H1 (cell line): ENCODE data around the gene SLC4A1AP. TPM values are rescaled to one million over a fixed set of nuclear protein-coding genes. Genes with fewer than 3 reads are reported as not detected.
"Not testable (repeated sequence)": the region's sequence is repeated elsewhere in the genome, so short reads cannot be mapped to it uniquely, and the experiment has no call there.

ENCODE experiments used
- CTCF ChIA-PET: fragments of 300-600 bp; sonication (Branson Sonifier 250); formaldehyde crosslinking; loops from one replicate; lab custom pipeline; 2021; ENCODE audit not compliant: partially characterized antibody; lab: Charles Lee
- POLR2A ChIA-PET: fragments of 300-600 bp; sonication (Branson Sonifier 250); formaldehyde crosslinking; loops from one replicate; lab custom pipeline; 2021; ENCODE audit warnings: inconsistent platforms; ENCODE audit not compliant: partially characterized antibody; lab: Charles Lee
- DNase-seq, 2 experiments: peaks; one replicate each; pipeline versions ENCODE4 v3.0.0 to v3.0.0-alpha.2; 2010 to 2022; ENCODE audit warnings: low spot score in 2 of 2, low read depth in 1 of 2, mixed read lengths in 1 of 2
- FAIRE-seq: peaks from 2 replicates; lab custom pipeline; 2011; peaks lifted over from hg19 to GRCh38; lab: Jason Lieb, UNC
- H2AFZ ChIP-seq: 2 replicates; pipeline ENCODE4 v1.8.1; 2012; ENCODE audit warnings: low read length, inconsistent platforms
- H2AK5ac ChIP-seq: 2 replicates; pipeline ENCODE4 v1.6.1; 2013; ENCODE audit warnings: low read depth, low read length
- H2BK120ac ChIP-seq: replicated peaks from 2 replicates; pipeline ENCODE3; 2013; ENCODE audit warnings: low read depth, low read length, inconsistent platforms
- H2BK12ac ChIP-seq: 2 replicates; pipeline ENCODE4 v1.6.1; 2013; ENCODE audit warnings: low read depth, low read length
- H2BK15ac ChIP-seq: 2 replicates; pipeline ENCODE4 v1.6.1; 2013; ENCODE audit warnings: low read length
- H2BK20ac ChIP-seq: 2 replicates; pipeline ENCODE4 v1.6.1; 2013; ENCODE audit warnings: low read length
- H2BK5ac ChIP-seq: 2 replicates; pipeline ENCODE4 v1.6.1; 2013; ENCODE audit warnings: low read depth, low read length
- H3K14ac ChIP-seq: 2 replicates; pipeline ENCODE4 v1.6.1; 2013; ENCODE audit warnings: inconsistent platforms; ENCODE audit not compliant: insufficient read length
- H3K18ac ChIP-seq: 2 replicates; pipeline ENCODE4 v1.6.1; 2013; ENCODE audit warnings: low read length; ENCODE audit errors: extremely low read depth
- H3K23ac ChIP-seq: 2 replicates; pipeline ENCODE4 v1.6.1; 2013; ENCODE audit warnings: inconsistent platforms; ENCODE audit not compliant: insufficient read length
- H3K23me2 ChIP-seq: 2 replicates; pipeline ENCODE4 v1.6.1; 2013; ENCODE audit warnings: low read depth, low read length
- H3K27ac ChIP-seq: 2 replicates; pipeline ENCODE4 v1.6.1; 2011; ENCODE audit warnings: low read depth, low read length, inconsistent platforms
- H3K27me3 ChIP-seq, 4 experiments: replicated peaks in 1 of 4; 1 replicate in 1 of 4; 2 replicates in 3 of 4; pipeline versions ENCODE4 v1.6.1 to v1.8.1; 2011 to 2013; ENCODE audit warnings: low read length in 3 of 4, mild to moderate bottlenecking in 3 of 4, inconsistent platforms in 2 of 4, mixed read lengths in 2 of 4, moderate library complexity in 1 of 4; ENCODE audit not compliant: control insufficient read depth in 3 of 4, insufficient read depth in 3 of 4; ENCODE audit errors: extremely low read depth in 1 of 4
- H3K36me3 ChIP-seq, 4 experiments: 2 replicates each; pipeline versions ENCODE4 v1.6.1 to v1.8.1; 2011 to 2013; ENCODE audit warnings: mild to moderate bottlenecking in 4 of 4, low read length in 3 of 4, moderate library complexity in 2 of 4, control low read depth in 1 of 4, inconsistent platforms in 1 of 4; ENCODE audit not compliant: insufficient read depth in 4 of 4, control insufficient read depth in 2 of 4
- H3K4ac ChIP-seq: replicated peaks from 2 replicates; pipeline ENCODE3; 2013; ENCODE audit warnings: low read length, low read depth, mixed read lengths, inconsistent platforms; ENCODE audit not compliant: insufficient read length
- H3K4me1 ChIP-seq, 4 experiments: replicated peaks in 1 of 4; 1 replicate in 1 of 4; 2 replicates in 3 of 4; pipeline versions ENCODE4 v1.6.1 to v1.8.1; 2011 to 2013; ENCODE audit warnings: low read length in 3 of 4, inconsistent platforms in 2 of 4, mixed read lengths in 1 of 4; ENCODE audit not compliant: insufficient read depth in 4 of 4, control insufficient read depth in 3 of 4
- H3K4me2 ChIP-seq, 2 experiments: 2 replicates each; pipeline versions ENCODE4 v1.6.1 to v1.8.1; 2011 to 2013; ENCODE audit warnings: low read depth in 2 of 2, low read length in 2 of 2, control low read depth in 1 of 2, inconsistent platforms in 1 of 2, mild to moderate bottlenecking in 1 of 2; ENCODE audit not compliant: insufficient read depth in 1 of 2
- H3K4me3 ChIP-seq, 4 experiments: fragments of 200-600, 300-600 bp in 1 of 4; sonication (generic), shearing (Covaris generic), sonication (Bioruptor Twin) in 1 of 4; 2 replicates each; pipeline versions ENCODE4 v1.5.1 to v1.8.1; 2011 to 2016; ENCODE audit warnings: low read length in 4 of 4, low read depth in 3 of 4, control low read depth in 2 of 4, inconsistent platforms in 2 of 4, mild to moderate bottlenecking in 2 of 4, mixed read lengths in 1 of 4, moderate library complexity in 1 of 4; ENCODE audit not compliant: insufficient read depth in 2 of 4; ENCODE audit errors: extremely low read depth in 1 of 4
- H3K56ac ChIP-seq: replicated peaks from 2 replicates; pipeline ENCODE3; 2013; ENCODE audit warnings: low read depth, mild to moderate bottlenecking, mixed read lengths, low read length, inconsistent platforms; ENCODE audit not compliant: insufficient read length
- H3K79me1 ChIP-seq: 2 replicates; pipeline ENCODE4 v1.6.1; 2013; ENCODE audit warnings: low read depth, low read length, control low read depth
- H3K79me2 ChIP-seq, 2 experiments: 2 replicates each; pipeline versions ENCODE4 v1.6.1 to v1.8.1; 2012 to 2013; ENCODE audit warnings: low read length in 2 of 2, mild to moderate bottlenecking in 2 of 2, inconsistent platforms in 1 of 2; ENCODE audit not compliant: insufficient read depth in 2 of 2, control insufficient read depth in 1 of 2
- H3K9ac ChIP-seq, 4 experiments: replicated peaks in 1 of 4; 1 replicate in 1 of 4; 2 replicates in 3 of 4; pipeline versions ENCODE4 v1.6.1 to v1.8.1; 2011 to 2013; ENCODE audit warnings: low read depth in 3 of 4, low read length in 3 of 4, control low read depth in 2 of 4, mild to moderate bottlenecking in 2 of 4, moderate library complexity in 2 of 4, inconsistent platforms in 1 of 4; ENCODE audit errors: extremely low read depth in 1 of 4
- H3K9me3 ChIP-seq, 2 experiments: 2 replicates each; pipeline versions ENCODE4 v1.6.1 to v1.8.1; 2012 to 2013; ENCODE audit warnings: mild to moderate bottlenecking in 2 of 2, moderate library complexity in 2 of 2, control low read depth in 1 of 2, inconsistent platforms in 1 of 2, low read depth in 1 of 2, low read length in 1 of 2, mixed read lengths in 1 of 2; ENCODE audit not compliant: insufficient read depth in 2 of 2
- H4K20me1 ChIP-seq, 2 experiments: replicated peaks in 1 of 2; 2 replicates each; pipeline versions ENCODE3 to v1.8.1; 2011 to 2013; ENCODE audit warnings: inconsistent platforms in 2 of 2, low read length in 2 of 2, mild to moderate bottlenecking in 1 of 2; ENCODE audit not compliant: insufficient read depth in 2 of 2, control insufficient read depth in 1 of 2
- H4K5ac ChIP-seq: 2 replicates; pipeline ENCODE4 v1.6.1; 2013; ENCODE audit warnings: low read length, low read depth, mixed read lengths, inconsistent platforms; ENCODE audit not compliant: insufficient read length
- H4K8ac ChIP-seq: 2 replicates; pipeline ENCODE4 v1.8.0; 2013; ENCODE audit warnings: mild to moderate bottlenecking, moderate library complexity, low read length, inconsistent platforms; ENCODE audit not compliant: insufficient read depth; ENCODE audit errors: extremely low read depth
- H4K91ac ChIP-seq: replicated peaks from 2 replicates; pipeline ENCODE3; 2013; ENCODE audit warnings: low read length, mixed read lengths, inconsistent platforms; ENCODE audit not compliant: insufficient read length
- WGBS, 2 experiments: shearing (Covaris generic) in 1 of 2; methylation state at CpG; one replicate each; pipeline versions ENCODE4 v1.1.6 to v1.1.7; 2013 to 2015; ENCODE audit warnings: low lambda C conversion rate in 2 of 2, mixed read lengths in 2 of 2, inconsistent platforms in 1 of 2, low coverage in 1 of 2, missing lambda C conversion rate in 1 of 2; ENCODE audit not compliant: insufficient replicate concordance in 2 of 2, insufficient coverage in 1 of 2, insufficient read length in 1 of 2; ENCODE audit errors: extremely low coverage in 1 of 2, missing lambda C conversion rate in 1 of 2; 5-methylcytosine and 5-hydroxymethylcytosine counted together
- polyA plus RNA-seq, 7 experiments: library from polyadenylated mRNA; depleted of rRNA in 3 of 7; stranded (reverse) in 5 of 7; unstranded in 2 of 7; fragments of >200 nt in 5 of 7; fragments of 200-250 nt in 2 of 7; gene quantifications; 1 replicate in 5 of 7; 2 replicates in 1 of 7; 4 replicates in 1 of 7; pipeline versions ENCODE4 v1.2.1 to v1.2.3, GENCODE V29; 2011 to 2013; ENCODE audit warnings: missing spikeins in 2 of 7, mixed read lengths in 2 of 7
- total RNA-seq: library from RNA; stranded (reverse); fragmentation: NEBNext Ultra II Directional; extraction: Animal tissue kit (Norgen Biotek cat#: 25700); gene quantifications from 2 replicates; pipeline ENCODE4 v1.2.1, GENCODE V29; 2021

The SLC4A1AP gene
- total and polyA plus RNA-seq, 2 of the 8 experiments (the other 6 are each of a cell fraction or from before 2014, with no cell fraction given), result 8.1 to 18.4 TPM

GRCh38 chr2:27626323-27626722, 37.4 kb upstream of the SLC4A1AP start:
- H3K9me3 ChIP-seq, H3K4me1 ChIP-seq, H3K27ac ChIP-seq, H2AK5ac ChIP-seq, H3K18ac ChIP-seq, H2AFZ ChIP-seq, H3K79me1 ChIP-seq, H3K4ac ChIP-seq, H3K23me2 ChIP-seq, H4K20me1 ChIP-seq, CTCF ChIA-PET, H2BK120ac ChIP-seq, H3K27me3 ChIP-seq, DNase-seq, H2BK12ac ChIP-seq, FAIRE-seq, H2BK5ac ChIP-seq, H3K4me3 ChIP-seq, H4K5ac ChIP-seq, H4K8ac ChIP-seq, H3K23ac ChIP-seq, H3K4me2 ChIP-seq, H4K91ac ChIP-seq, H3K9ac ChIP-seq, H2BK20ac ChIP-seq, H2BK15ac ChIP-seq, H3K56ac ChIP-seq, H3K14ac ChIP-seq: not testable (repeated sequence)
- Histone ChIP-seq H3K36me3 (peaks cover 3 to 31% (median 6%) of the 10 kb centered on the region in 4 experiments; a peak in 7 of 8 replicates), H3K79me2 (peaks cover 0 to 12% of the 10 kb centered on the region in 2 experiments; a peak in 2 of 4 replicates)
- POLR2A ChIA-PET, result interaction anchor here (1.3 kb wide), 1 partner anchor 16 kb away, joined by 3 read pairs; no protein-coding TSS in a partner anchor
- 81% methylated on average over 1 of the region's 1 CpG; no CpG with 5 or more reads in 1 of the 2 experiments for WGBS, 2 experiments

- H3K9ac ChIP-seq, DNase-seq, H3K4me3 ChIP-seq, H2BK12ac ChIP-seq, H3K4ac ChIP-seq, H4K5ac ChIP-seq, H2AFZ ChIP-seq, H2BK120ac ChIP-seq, H3K23me2 ChIP-seq, H2BK5ac ChIP-seq, H3K27me3 ChIP-seq, H3K14ac ChIP-seq, H3K56ac ChIP-seq, H3K9me3 ChIP-seq, H2BK20ac ChIP-seq, H3K79me1 ChIP-seq, H3K4me2 ChIP-seq, H3K4me1 ChIP-seq, H3K18ac ChIP-seq, H3K27ac ChIP-seq, H4K20me1 ChIP-seq, H3K23ac ChIP-seq, H4K91ac ChIP-seq, H2BK15ac ChIP-seq, H2AK5ac ChIP-seq, H4K8ac ChIP-seq, FAIRE-seq, CTCF ChIA-PET: not testable (repeated sequence)
- peaks cover 0 to 14% of the 10 kb centered on the region in 2 experiments; a peak in 2 of 4 replicates for H3K79me2 ChIP-seq
- POLR2A ChIA-PET, result interaction anchor here (1.3 to 1.5 kb wide), 3 partner anchors 9 to 40 kb away, joined by 3 to 4 read pairs (median 3); no protein-coding TSS in a partner anchor
- H3K36me3 ChIP-seq, result peaks cover 6 to 29% (median 9%) of the 10 kb centered on the region in 4 experiments; a peak in 7 of 8 replicates
- 89% methylated on average over 3 of the region's 3 CpGs; no CpG with 5 or more reads in 1 of the 2 experiments for WGBS, 2 experiments
Observed at GRCh38 chr2:27626921-27627320, 36.8 kb upstream of the SLC4A1AP start.
